Measurements from ENCODE around the gene TWIST2. TPM values are rescaled to one million over a fixed set of nuclear protein-coding genes. Genes with fewer than 3 reads are reported as not detected.

Gene TWIST2
- total RNA-seq, 1 experiment from 2014 or later, result 0.22 TPM

DNA sequence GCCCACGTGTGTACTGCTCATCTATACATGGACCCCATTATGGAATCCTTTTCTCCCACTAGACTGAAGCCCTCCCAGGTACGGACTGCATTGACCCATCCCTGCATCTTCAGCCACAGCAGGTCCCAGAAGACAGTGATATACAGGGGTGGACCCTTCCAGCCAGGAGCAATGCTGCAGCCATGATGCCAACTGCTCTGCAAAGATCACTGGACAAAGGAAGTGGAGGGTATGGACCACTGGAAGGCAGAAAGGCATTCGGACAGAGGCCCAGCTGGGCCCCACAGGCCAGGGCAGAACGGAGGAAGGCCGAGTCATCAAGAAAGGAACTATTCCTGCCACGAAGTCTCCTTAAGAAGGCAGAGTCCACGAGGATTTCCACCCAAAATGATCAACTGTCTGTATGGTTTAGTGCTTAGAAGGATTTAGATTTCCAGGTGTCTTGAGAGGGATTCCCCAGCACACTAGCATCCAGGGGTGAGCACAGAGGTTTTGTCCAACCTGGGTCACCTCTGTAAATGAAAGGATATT lies 93.4 kb downstream of the TWIST2 start:
- Histone ChIP-seq H3K14ac (ENCODE audit: insufficient read depth, low read length) (no peak overlapping the region), H3K27ac (ENCODE audit: insufficient read length, low read depth, low read length) (no peak overlapping the region), H3K79me1 (ENCODE audit: insufficient read depth, low read depth, low read length, poor library complexity, severe bottlenecking) (no peaks in the 10 kb centered on the region), H2BK5ac (ENCODE audit: insufficient read length, low read length) (no peak overlapping the region), H4K20me1 (ENCODE audit: control insufficient read depth, insufficient read depth, insufficient read length) (no peaks in the 10 kb centered on the region), H2BK120ac (ENCODE audit: low read depth, low read length, poor library complexity, severe bottlenecking) (no peak overlapping the region), H3K9ac (ENCODE audit: extremely low read depth, insufficient read length, low read length) (no peak overlapping the region), H4K5ac (ENCODE audit: insufficient read length, low read depth, low read length) (no peak overlapping the region), H3K4me2 (ENCODE audit: insufficient read depth, insufficient read length, low read length) (no peak overlapping the region), H2AFZ (ENCODE audit: low read length) (no peak overlapping the region), H4K91ac (ENCODE audit: insufficient read length, low read depth, low read length) (no peak overlapping the region), H3K79me2 (ENCODE audit: insufficient read depth, low read length) (no peaks in the 10 kb centered on the region), H3K23ac (ENCODE audit: insufficient read length, low read depth, low read length) (no peak overlapping the region), H2BK20ac (ENCODE audit: low read depth, low read length, poor library complexity, severe bottlenecking) (no peak overlapping the region), H3T11ph (ENCODE audit: low read length) (no peak overlapping the region), H3K18ac (ENCODE audit: insufficient read length, low read depth, low read length) (no peak overlapping the region), H4K8ac (replicated peaks; ENCODE audit: insufficient read length, low read depth, low read length) (no peak overlapping the region), H2AK5ac (ENCODE audit: insufficient read length, low read length) (no peak overlapping the region), H3K9me3 (ENCODE audit: control insufficient read depth, low read depth, low read length) (no peaks in the 10 kb centered on the region), H3K23me2 (ENCODE audit: insufficient read length, low read depth, low read length, poor library complexity, severe bottlenecking) (no peaks in the 10 kb centered on the region), H3K56ac (ENCODE audit: insufficient read length, low read depth, low read length) (no peak overlapping the region), H3K4ac (ENCODE audit: low read depth, low read length) (no peak overlapping the region), H2BK12ac (ENCODE audit: insufficient read length, low read depth, low read length) (no peak overlapping the region), H3K4me1 (ENCODE audit: insufficient read depth, low read length) (no peaks in the 10 kb centered on the region), H3K27me3 (ENCODE audit: insufficient read depth, low read length) (no peaks in the 10 kb centered on the region), H2BK15ac (ENCODE audit: low read depth, low read length) (no peak overlapping the region)
- no CpG with 5 or more reads among the region's 7 CpGs for WGBS (ENCODE audit: extremely low coverage, insufficient read length, low lambda C conversion rate)
- H3K27me3 Mint-ChIP-seq (ENCODE audit: low read depth), result peaks cover 20% of the 10 kb centered on the region
- no peaks in the 10 kb centered on the region; a peak in 1 of 5 replicates for H3K9me3 Mint-ChIP-seq
- peak; percentile 15 for DNase-seq
- no peak overlapping the region; a peak in 2 of 7 replicates for H3K27ac Mint-ChIP-seq
- H3K4me1 Mint-ChIP-seq, result no peaks in the 10 kb centered on the region; a peak in 1 of 4 replicates
- TF ChIP-seq, protein P1, sequence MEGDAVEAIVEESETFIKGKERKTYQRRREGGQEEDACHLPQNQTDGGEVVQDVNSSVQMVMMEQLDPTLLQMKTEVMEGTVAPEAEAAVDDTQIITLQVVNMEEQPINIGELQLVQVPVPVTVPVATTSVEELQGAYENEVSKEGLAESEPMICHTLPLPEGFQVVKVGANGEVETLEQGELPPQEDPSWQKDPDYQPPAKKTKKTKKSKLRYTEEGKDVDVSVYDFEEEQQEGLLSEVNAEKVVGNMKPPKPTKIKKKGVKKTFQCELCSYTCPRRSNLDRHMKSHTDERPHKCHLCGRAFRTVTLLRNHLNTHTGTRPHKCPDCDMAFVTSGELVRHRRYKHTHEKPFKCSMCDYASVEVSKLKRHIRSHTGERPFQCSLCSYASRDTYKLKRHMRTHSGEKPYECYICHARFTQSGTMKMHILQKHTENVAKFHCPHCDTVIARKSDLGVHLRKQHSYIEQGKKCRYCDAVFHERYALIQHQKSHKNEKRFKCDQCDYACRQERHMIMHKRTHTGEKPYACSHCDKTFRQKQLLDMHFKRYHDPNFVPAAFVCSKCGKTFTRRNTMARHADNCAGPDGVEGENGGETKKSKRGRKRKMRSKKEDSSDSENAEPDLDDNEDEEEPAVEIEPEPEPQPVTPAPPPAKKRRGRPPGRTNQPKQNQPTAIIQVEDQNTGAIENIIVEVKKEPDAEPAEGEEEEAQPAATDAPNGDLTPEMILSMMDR (conservative IDR thresholded peaks at IDR 0.05), result no peak
- no peaks in the 10 kb centered on the region for H3K36me3 Mint-ChIP-seq (ENCODE audit: insufficient read depth in 1 of 3, low read depth in 3 of 3)
- no peak overlapping the region for H3K4me3 Mint-ChIP-seq

All from H9 (cell line).